COLO668 (cell line): ENCODE results near the gene FSTL5.

Source experiments
- DNase-seq: peaks from one replicate; lab custom pipeline; 2025; ENCODE audit not compliant: unreplicated experiment; lab: John Stamatoyannopoulos, UW

FSTL5 gene

GRCh38 chr4:161466316-161466715 lies 697.5 kb downstream of the FSTL5 start:
- DNase-seq, result no peak

GRCh38 chr4:161463436-161463835 lies 700.4 kb downstream of the FSTL5 start:
- no peak for DNase-seq

GRCh38 chr4:161457906-161458305 lies 705.9 kb downstream of the FSTL5 start:
- DNase-seq, result no peak

- no peak for DNase-seq
These were observed 706.5 kb downstream of the FSTL5 start for GRCh38 chr4:161457311-161457710.

- no peak for DNase-seq
These were observed 708.9 kb downstream of the FSTL5 start for GRCh38 chr4:161454860-161455259.

- no peak for DNase-seq
These were observed 715.1 kb downstream of the FSTL5 start for GRCh38 chr4:161448550-161449180.

- DNase-seq, result no peak
These were observed 719.2 kb downstream of the FSTL5 start for GRCh38 chr4:161444626-161445025.

GRCh38 chr4:161442921-161443320 lies 720.9 kb downstream of the FSTL5 start:
- DNase-seq, result no peak

- DNase-seq, result no peak
These were observed 725.7 kb downstream of the FSTL5 start for GRCh38 chr4:161438096-161438495.

- no peak for DNase-seq
These were observed 735.4 kb downstream of the FSTL5 start for GRCh38 chr4:161428180-161428965.

GRCh38 chr4:161419822-161420221 lies 744.0 kb downstream of the FSTL5 start:
- no peak for DNase-seq

- no peak for DNase-seq
These were observed 751.9 kb downstream of the FSTL5 start for GRCh38 chr4:161411901-161412300.

- no peak for DNase-seq
These were observed 759.3 kb downstream of the FSTL5 start for GRCh38 chr4:161404346-161405110.

- no peak for DNase-seq
These were observed 760.0 kb downstream of the FSTL5 start for GRCh38 chr4:161403781-161404180.

- no peak for DNase-seq
These were observed 770.2 kb downstream of the FSTL5 start for GRCh38 chr4:161393602-161394001.

GRCh38 chr4:161382655-161383054 lies 781.1 kb downstream of the FSTL5 start:
- no peak for DNase-seq

GRCh38 chr4:161376275-161376674 lies 787.5 kb downstream of the FSTL5 start:
- no peak for DNase-seq

GRCh38 chr4:161364681-161365080 lies 799.1 kb downstream of the FSTL5 start:
- no peak for DNase-seq

- DNase-seq, result no peak
These were observed 802.8 kb downstream of the FSTL5 start for GRCh38 chr4:161360982-161361381.

- DNase-seq, result no peak
These were observed 804.3 kb downstream of the FSTL5 start for GRCh38 chr4:161359491-161359890.

- DNase-seq, result no peak
These were observed 807.4 kb downstream of the FSTL5 start for GRCh38 chr4:161356351-161356750.

GRCh38 chr4:161350946-161351345 lies 812.9 kb downstream of the FSTL5 start:
- no peak for DNase-seq
